ENCODE measurements around the gene BCL11B. TPM values are rescaled to one million over a fixed set of nuclear protein-coding genes. Genes with fewer than 3 reads are reported as not detected.

The BCL11B gene
- total and polyA plus RNA-seq, 2 donors (not counting 1 experiment from before 2014, with no cell fraction given) = under 0.01 TPM; not detected in 1

DNA sequence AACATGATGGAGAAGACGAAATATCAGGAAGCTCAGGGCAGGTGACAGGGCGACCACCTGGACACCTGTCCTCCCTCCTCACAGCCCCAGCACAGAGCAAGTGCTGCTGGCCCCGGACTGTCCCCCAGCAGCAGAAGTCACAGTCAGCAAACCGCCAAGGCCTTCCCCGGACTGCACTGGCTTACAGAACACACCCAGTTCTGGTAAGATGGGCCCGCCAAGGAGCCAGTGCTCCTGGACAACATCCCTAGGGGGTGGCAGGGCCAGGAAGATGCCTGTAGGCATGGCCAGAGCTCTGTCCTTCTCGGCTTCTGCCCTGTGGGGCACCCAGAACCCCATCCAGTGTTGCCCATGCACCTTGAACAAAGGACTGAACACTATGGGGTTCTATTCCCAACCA, 77.9 kb downstream of the BCL11B start:
- Histone ChIP-seq H3K27me3 (ENCODE audit: control insufficient read depth, insufficient read depth, low read length) (no peaks in the 10 kb centered on the region), H4K20me1 (ENCODE audit: control insufficient read depth, extremely low read depth, insufficient read depth, low read length) (no peaks in the 10 kb centered on the region), H3K4me2 (ENCODE audit: extremely low read depth, insufficient read depth, low read length) (no peak overlapping the region), H3K27ac (ENCODE audit: insufficient read depth, low read length) (no peak overlapping the region), H3K4me1 (ENCODE audit: control insufficient read depth, extremely low read depth, insufficient read depth, low read length) (no peaks in the 10 kb centered on the region), H3K9ac (ENCODE audit: insufficient read depth, low read length) (no peak overlapping the region), H3K4me3 (replicated peaks in 1 of 4; ENCODE audit: control extremely low read depth in 1 of 4, insufficient read depth in 1 of 4, low read depth in 3 of 4, low read length in 4 of 4) (no peak overlapping the region), H2AFZ (ENCODE audit: low read length) (no peak overlapping the region), H3K36me3 (ENCODE audit: control insufficient read depth, insufficient read depth, low read length) (no peaks in the 10 kb centered on the region), H3K9me3 (ENCODE audit: control insufficient read depth, insufficient read depth, low read depth, low read length) (no peaks in the 10 kb centered on the region), H3K79me2 (ENCODE audit: control insufficient read depth, insufficient read depth, low read length) (no peaks in the 10 kb centered on the region)
- TF ChIP-seq EZH2 (IDR thresholded peaks at IDR 0.05; ENCODE audit: low read length, missing control alignments) (no peak), CTCF (conservative IDR thresholded peaks at IDR 0.05 in 1 of 2, IDR thresholded peaks at IDR 0.05 in 1 of 2; ENCODE audit: low read depth in 1 of 2, low read length in 2 of 2) (no peak)
- no peak for DNase-seq (ENCODE audit: low read depth in 2 of 2)

- no peak overlapping the region for H3K27ac ChIP-seq (ENCODE audit: insufficient read depth, low read length)
- H2AFZ ChIP-seq (ENCODE audit: low read length) = no peak overlapping the region
- no peak for TF ChIP-seq EZH2 (IDR thresholded peaks at IDR 0.05; ENCODE audit: low read length, missing control alignments)
- no peak for TF ChIP-seq CTCF (conservative IDR thresholded peaks at IDR 0.05 in 1 of 2, IDR thresholded peaks at IDR 0.05 in 1 of 2; ENCODE audit: low read depth in 1 of 2, low read length in 2 of 2)
- no peak overlapping the region for H3K4me3 ChIP-seq (replicated peaks in 1 of 4; ENCODE audit: control extremely low read depth in 1 of 4, insufficient read depth in 1 of 4, low read depth in 3 of 4, low read length in 4 of 4)
- H3K9me3 ChIP-seq (ENCODE audit: control insufficient read depth, insufficient read depth, low read depth, low read length) = no peaks in the 10 kb centered on the region
- no peak for DNase-seq (ENCODE audit: low read depth in 2 of 2)
- no peaks in the 10 kb centered on the region for H4K20me1 ChIP-seq (ENCODE audit: control insufficient read depth, extremely low read depth, insufficient read depth, low read length)
- no peak overlapping the region for H3K9ac ChIP-seq (ENCODE audit: insufficient read depth, low read length)
- H3K4me1 ChIP-seq (ENCODE audit: control insufficient read depth, extremely low read depth, insufficient read depth, low read length) = no peaks in the 10 kb centered on the region
- no peaks in the 10 kb centered on the region for H3K27me3 ChIP-seq (ENCODE audit: control insufficient read depth, insufficient read depth, low read length)
- no peaks in the 10 kb centered on the region for H3K79me2 ChIP-seq (ENCODE audit: control insufficient read depth, insufficient read depth, low read length)
- H3K4me2 ChIP-seq (ENCODE audit: extremely low read depth, insufficient read depth, low read length) = no peak overlapping the region
- no peaks in the 10 kb centered on the region for H3K36me3 ChIP-seq (ENCODE audit: control insufficient read depth, insufficient read depth, low read length)
Measured at GRCh38 chr14:99192830-99193229, 79.2 kb downstream of the BCL11B start.

- TF ChIP-seq CTCF (conservative IDR thresholded peaks at IDR 0.05 in 1 of 2, IDR thresholded peaks at IDR 0.05 in 1 of 2; ENCODE audit: low read depth in 1 of 2, low read length in 2 of 2) (no peak), EZH2 (IDR thresholded peaks at IDR 0.05; ENCODE audit: low read length, missing control alignments) (no peak)
- H3K27ac ChIP-seq (ENCODE audit: insufficient read depth, low read length) = no peak overlapping the region
- no peaks in the 10 kb centered on the region for H3K9me3 ChIP-seq (ENCODE audit: control insufficient read depth, insufficient read depth, low read depth, low read length)
- DNase-seq (ENCODE audit: low read depth in 2 of 2) = peak; percentile 60 to 84
- H3K4me3 ChIP-seq (replicated peaks in 1 of 4; ENCODE audit: control extremely low read depth in 1 of 4, insufficient read depth in 1 of 4, low read depth in 3 of 4, low read length in 4 of 4) = peak overlapping the region in 2 of 4 experiments; percentile 23 to 44
- no peaks in the 10 kb centered on the region for H3K4me1 ChIP-seq (ENCODE audit: control insufficient read depth, extremely low read depth, insufficient read depth, low read length)
- peak overlapping the region; percentile 11 for H3K4me2 ChIP-seq (ENCODE audit: extremely low read depth, insufficient read depth, low read length)
- H2AFZ ChIP-seq (ENCODE audit: low read length) = no peak overlapping the region
- H3K9ac ChIP-seq (ENCODE audit: insufficient read depth, low read length) = no peak overlapping the region
- H4K20me1 ChIP-seq (ENCODE audit: control insufficient read depth, extremely low read depth, insufficient read depth, low read length) = no peaks in the 10 kb centered on the region
- H3K79me2 ChIP-seq (ENCODE audit: control insufficient read depth, insufficient read depth, low read length) = no peaks in the 10 kb centered on the region
- H3K27me3 ChIP-seq (ENCODE audit: control insufficient read depth, insufficient read depth, low read length) = no peaks in the 10 kb centered on the region
- no peaks in the 10 kb centered on the region for H3K36me3 ChIP-seq (ENCODE audit: control insufficient read depth, insufficient read depth, low read length)
Measured at GRCh38 chr14:99192028-99192621, 79.9 kb downstream of the BCL11B start.
